ENCODE data around the gene PRR18. TPM values are rescaled to one million over a fixed set of nuclear protein-coding genes. Genes with fewer than 3 reads are reported as not detected.

The PRR18 gene
- total RNA-seq, 1 experiment from 2014 or later, result not detected

DNA sequence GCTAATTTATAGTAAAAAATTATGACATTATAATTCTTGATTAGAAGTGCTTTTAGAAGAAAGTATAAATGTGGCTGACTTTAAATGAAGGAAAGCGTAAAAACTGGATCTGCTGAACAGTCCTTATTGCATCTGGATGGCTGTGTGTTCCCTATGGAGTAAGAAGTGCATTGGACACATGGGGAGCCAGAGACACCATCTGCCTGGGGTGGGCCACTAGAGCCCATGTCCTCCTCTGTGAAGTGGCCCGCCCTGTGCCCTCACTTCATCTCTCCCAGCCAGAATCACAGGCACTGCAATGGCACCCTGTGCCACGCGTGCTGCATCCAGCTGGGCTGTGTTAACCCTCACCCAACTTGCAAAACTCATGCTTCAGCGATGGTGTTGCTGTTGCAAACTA is 47.4 kb upstream of the PRR18 start:
- Histone ChIP-seq H4K20me1 (ENCODE audit: control insufficient read depth, insufficient read depth, insufficient read length) (no peaks in the 10 kb centered on the region), H2BK12ac (ENCODE audit: insufficient read length, low read depth, low read length) (no peak overlapping the region), H3K9me3 (ENCODE audit: control insufficient read depth, low read depth, low read length) (no peaks in the 10 kb centered on the region), H3K4me2 (ENCODE audit: insufficient read depth, insufficient read length, low read length) (no peak overlapping the region), H3K79me1 (ENCODE audit: insufficient read depth, low read depth, low read length, poor library complexity, severe bottlenecking) (no peaks in the 10 kb centered on the region), H3K27me3 (ENCODE audit: insufficient read depth, low read length) (no peaks in the 10 kb centered on the region), H2BK5ac (ENCODE audit: insufficient read length, low read length) (no peak overlapping the region), H3K18ac (ENCODE audit: insufficient read length, low read depth, low read length) (no peak overlapping the region), H3K56ac (ENCODE audit: insufficient read length, low read depth, low read length) (no peak overlapping the region), H3K79me2 (ENCODE audit: insufficient read depth, low read length) (no peaks in the 10 kb centered on the region), H3T11ph (ENCODE audit: low read length) (no peak overlapping the region), H4K5ac (ENCODE audit: insufficient read length, low read depth, low read length) (no peak overlapping the region), H3K14ac (ENCODE audit: insufficient read depth, low read length) (no peak overlapping the region), H3K9ac (ENCODE audit: extremely low read depth, insufficient read length, low read length) (no peak overlapping the region), H3K23me2 (ENCODE audit: insufficient read length, low read depth, low read length, poor library complexity, severe bottlenecking) (no peaks in the 10 kb centered on the region), H4K91ac (ENCODE audit: insufficient read length, low read depth, low read length) (no peak overlapping the region), H2BK15ac (ENCODE audit: low read depth, low read length) (no peak overlapping the region), H3K27ac (ENCODE audit: insufficient read length, low read depth, low read length) (no peak overlapping the region), H3K4me1 (ENCODE audit: insufficient read depth, low read length) (peaks cover 1% of the 10 kb centered on the region; the same call in 1 of the 2 replicates), H2BK120ac (ENCODE audit: low read depth, low read length, poor library complexity, severe bottlenecking) (no peak overlapping the region), H4K8ac (replicated peaks; ENCODE audit: insufficient read length, low read depth, low read length) (no peak overlapping the region), H3K4ac (ENCODE audit: low read depth, low read length) (no peak overlapping the region), H3K23ac (ENCODE audit: insufficient read length, low read depth, low read length) (no peak overlapping the region), H2BK20ac (ENCODE audit: low read depth, low read length, poor library complexity, severe bottlenecking) (no peak overlapping the region), H2AK5ac (ENCODE audit: insufficient read length, low read length) (no peak overlapping the region), H2AFZ (ENCODE audit: low read length) (no peak overlapping the region)
- TF ChIP-seq, protein P1, sequence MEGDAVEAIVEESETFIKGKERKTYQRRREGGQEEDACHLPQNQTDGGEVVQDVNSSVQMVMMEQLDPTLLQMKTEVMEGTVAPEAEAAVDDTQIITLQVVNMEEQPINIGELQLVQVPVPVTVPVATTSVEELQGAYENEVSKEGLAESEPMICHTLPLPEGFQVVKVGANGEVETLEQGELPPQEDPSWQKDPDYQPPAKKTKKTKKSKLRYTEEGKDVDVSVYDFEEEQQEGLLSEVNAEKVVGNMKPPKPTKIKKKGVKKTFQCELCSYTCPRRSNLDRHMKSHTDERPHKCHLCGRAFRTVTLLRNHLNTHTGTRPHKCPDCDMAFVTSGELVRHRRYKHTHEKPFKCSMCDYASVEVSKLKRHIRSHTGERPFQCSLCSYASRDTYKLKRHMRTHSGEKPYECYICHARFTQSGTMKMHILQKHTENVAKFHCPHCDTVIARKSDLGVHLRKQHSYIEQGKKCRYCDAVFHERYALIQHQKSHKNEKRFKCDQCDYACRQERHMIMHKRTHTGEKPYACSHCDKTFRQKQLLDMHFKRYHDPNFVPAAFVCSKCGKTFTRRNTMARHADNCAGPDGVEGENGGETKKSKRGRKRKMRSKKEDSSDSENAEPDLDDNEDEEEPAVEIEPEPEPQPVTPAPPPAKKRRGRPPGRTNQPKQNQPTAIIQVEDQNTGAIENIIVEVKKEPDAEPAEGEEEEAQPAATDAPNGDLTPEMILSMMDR (conservative IDR thresholded peaks at IDR 0.05), result no peak
- H3K9me3 Mint-ChIP-seq, result peaks cover 0 to 9% of the 10 kb centered on the region in 2 experiments; a peak in 3 of 5 replicates
- no peak for DNase-seq
- WGBS (ENCODE audit: extremely low coverage, insufficient read length, low lambda C conversion rate), result no CpG with 5 or more reads among the region's 5 CpGs
- peak overlapping the region in 1 of 3 experiments; percentile 87; a peak in 1 of 7 replicates for H3K27ac Mint-ChIP-seq
- H3K36me3 Mint-ChIP-seq (ENCODE audit: insufficient read depth in 1 of 3, low read depth in 3 of 3), result peaks cover 0 to 4% (median 0%) of the 10 kb centered on the region in 3 experiments; a peak in 2 of 7 replicates
- H3K4me1 Mint-ChIP-seq, result peaks cover 10 to 20% of the 10 kb centered on the region in 2 experiments
- H3K4me3 Mint-ChIP-seq, result no peak overlapping the region
- peaks cover 2% of the 10 kb centered on the region; the same call in 1 of the 2 replicates for H3K27me3 Mint-ChIP-seq (ENCODE audit: low read depth)
